HG03280 (cell line): ENCODE measurements around the gene LUZP2.
"Not testable (repeated sequence)": the region's sequence is repeated elsewhere in the genome, so short reads cannot be mapped to it uniquely, and the experiment has no call there.

ENCODE experiments used
- ATAC-seq: cut with Tn5 transposase; IDR thresholded peaks from one replicate; pipeline ENCODE4 v1.9.1; 2021; ENCODE audit warnings: mild to moderate bottlenecking, moderate library complexity; ENCODE audit not compliant: unreplicated experiment

LUZP2 gene

DNA sequence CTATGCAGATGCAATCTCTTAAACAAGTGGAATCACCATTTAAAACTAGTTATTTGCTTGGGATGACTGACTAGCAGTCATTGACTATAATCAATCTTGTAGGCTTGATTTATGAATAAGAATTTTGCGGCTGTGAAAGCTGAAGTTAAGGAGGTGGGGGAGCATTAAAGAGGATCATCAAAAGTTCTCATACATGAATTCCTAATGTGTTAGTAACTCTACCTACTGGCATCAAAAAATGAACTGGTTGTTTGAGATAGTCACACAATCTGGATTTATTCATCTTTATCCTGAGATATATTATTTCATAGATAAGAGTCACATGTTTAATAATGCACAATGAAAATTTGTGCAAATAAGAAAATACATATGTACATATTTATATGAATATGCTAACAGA lies 393.6 kb downstream of the LUZP2 start:
- no peak for ATAC-seq

- not testable (repeated sequence) for ATAC-seq
Observed at GRCh38 chr11:24891845-24892492, 395.1 kb downstream of the LUZP2 start.

DNA sequence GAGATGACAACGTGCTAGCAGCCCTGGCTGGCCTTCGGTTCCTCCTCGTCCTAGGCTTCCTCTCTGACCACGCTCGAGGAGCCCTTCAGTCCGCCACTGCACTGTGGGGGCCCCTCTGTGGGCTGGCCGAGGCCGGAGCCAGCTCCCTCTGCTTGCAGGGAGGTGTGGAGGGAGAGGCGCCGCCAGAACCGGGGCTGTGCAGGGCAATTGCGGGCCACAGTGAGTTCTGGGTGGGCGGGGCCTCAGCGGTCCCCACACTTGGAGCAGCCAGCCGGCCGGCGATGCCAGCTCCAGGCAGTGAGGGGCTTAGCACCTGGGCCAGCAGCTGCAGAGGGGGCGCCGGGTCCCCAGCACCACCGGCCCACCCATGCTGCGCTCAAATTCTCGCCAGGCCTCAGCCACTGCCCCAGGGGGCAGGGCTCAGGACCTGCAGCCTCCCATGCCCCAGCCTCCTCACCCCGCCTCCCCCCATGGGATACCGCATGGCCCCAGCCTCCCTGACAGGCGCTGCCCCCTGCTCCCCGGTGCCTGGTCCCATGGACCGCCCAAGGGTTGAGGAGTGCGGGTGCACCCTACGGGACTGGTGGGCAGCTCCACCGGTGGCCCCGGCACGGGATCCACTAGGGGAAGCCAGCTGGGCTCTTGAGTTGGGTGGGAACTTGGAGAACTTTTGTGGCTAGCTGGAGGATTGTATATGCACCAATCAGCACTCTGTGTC lies 399.4 kb downstream of the LUZP2 start:
- no peak for ATAC-seq

- ATAC-seq = peak; percentile 71
Observed at GRCh38 chr11:24900514-24900913, 403.7 kb downstream of the LUZP2 start.

DNA sequence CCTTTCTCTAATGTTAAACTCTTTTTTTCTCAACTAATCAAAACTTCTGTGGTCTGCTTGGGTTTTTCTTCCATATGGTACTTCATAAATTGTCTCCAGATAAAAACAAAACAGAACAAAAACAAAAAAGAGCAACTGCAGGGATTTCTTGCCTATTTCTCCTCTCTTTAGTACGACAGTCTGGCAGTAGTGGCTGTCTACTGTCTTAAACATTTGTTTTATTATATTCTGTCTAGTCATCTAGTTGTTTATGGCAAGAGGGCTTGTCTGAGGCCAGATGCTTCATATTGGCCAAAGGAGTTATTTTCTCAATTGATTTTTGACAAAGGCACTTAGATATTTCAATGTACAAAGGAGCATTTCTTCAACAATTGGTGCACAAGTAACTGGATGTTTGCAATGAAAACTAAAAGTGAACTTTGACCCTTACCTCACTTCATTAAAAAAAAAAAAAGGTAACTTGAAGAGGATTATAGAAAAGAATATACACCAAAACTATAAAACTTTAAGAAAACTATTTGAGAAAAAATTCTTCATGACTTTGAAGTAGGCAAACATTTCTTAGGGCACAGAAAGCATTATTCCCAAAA lies 404.2 kb downstream of the LUZP2 start:
- ATAC-seq = peak; percentile 7

- no peak for ATAC-seq
Observed at GRCh38 chr11:24903555-24903954, 406.7 kb downstream of the LUZP2 start.

DNA sequence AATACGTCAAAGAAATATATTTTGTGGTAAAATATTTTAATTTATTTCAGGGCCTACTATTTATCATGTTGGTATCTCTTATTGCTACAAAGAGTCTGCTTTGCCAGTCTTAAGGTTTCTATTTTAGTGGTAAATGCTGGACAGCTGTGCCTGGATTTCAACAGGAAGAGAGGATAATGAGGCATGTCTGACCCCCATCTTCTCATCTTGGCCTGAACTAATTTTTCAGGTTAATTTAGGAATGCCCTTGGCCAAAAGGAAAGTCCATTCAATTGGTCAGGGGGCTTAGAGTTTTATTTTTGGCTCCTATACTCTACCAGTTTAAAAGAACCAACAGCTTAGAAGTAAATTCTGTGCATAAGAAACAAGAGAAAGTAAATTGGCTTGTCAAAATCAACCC lies 428.2 kb downstream of the LUZP2 start:
- no peak for ATAC-seq

GRCh38 chr11:24932110-24933000 lies 435.5 kb downstream of the LUZP2 start:
- no peak for ATAC-seq

DNA sequence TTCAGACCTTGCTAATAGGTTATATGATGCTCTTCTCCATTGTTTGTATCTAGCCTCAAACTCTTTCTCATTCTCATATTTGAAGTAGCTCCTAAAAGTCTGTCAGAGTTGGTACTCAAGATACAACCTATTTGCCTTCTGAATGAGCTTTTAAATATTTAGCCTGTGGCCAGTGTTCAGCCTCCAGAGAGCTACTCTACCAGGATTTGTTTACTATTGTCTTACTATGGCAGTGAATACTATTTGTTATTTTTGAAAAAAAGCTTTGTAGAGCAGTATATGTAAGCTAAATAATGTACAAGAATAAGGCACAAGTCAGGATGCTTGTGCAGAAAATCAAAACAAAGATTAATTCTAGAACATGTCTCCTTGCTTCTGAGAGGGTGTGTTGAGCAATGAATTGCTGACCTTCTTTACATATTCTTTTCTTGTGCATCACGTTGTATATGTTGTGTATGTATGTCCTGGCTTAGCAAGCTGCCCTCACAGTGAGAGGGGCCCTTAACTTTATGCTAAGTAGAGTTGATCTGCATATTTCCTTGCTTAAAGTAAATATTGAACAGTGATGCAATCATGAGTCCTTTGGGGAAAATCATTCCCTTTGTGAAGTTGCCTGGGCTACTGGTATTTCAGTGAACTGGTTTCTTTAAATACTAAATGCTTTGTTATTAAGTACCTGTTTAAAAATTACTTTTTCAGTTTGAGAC lies 438.0 kb downstream of the LUZP2 start:
- ATAC-seq = no peak

- ATAC-seq = no peak
Observed at GRCh38 chr11:24944891-24945290, 448.0 kb downstream of the LUZP2 start.

- ATAC-seq = no peak
Observed at GRCh38 chr11:24949406-24949805, 452.6 kb downstream of the LUZP2 start.

DNA sequence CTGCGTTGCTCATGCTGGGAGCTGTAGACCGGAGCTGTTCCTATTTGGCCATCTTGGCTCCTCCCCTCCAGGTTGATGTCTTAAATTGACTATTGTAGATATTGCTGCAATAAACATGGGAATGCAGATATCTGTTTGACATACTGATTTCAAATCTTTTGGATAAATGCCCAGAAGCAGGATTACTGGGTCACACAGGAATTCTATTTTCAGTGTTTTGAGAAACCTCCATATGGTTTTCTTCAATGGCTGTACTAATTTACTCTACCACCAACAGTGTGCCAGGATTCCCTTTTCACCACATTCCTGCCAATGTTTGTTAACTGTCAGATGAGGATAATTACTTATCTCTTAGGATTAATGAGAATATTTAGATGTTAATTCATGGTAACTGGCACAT lies 467.0 kb downstream of the LUZP2 start:
- no peak for ATAC-seq

DNA sequence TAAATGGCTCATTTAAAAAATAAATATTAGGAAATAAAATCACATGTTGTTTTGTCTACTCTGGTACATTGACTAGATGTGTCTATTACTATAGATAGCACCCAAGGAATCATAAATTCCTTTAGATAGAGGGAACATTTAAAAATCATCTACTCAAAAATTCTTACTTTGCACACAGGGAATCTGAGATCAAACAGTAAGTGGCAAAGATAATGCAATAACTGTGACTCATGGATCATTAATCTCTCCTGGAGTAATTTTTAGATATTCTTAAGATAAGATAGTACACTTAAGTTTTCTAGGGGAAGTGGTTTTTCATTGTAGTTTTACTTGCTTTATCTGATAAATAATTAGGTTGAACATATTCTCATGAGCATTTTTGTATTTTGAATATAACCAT lies 468.9 kb downstream of the LUZP2 start:
- ATAC-seq = no peak

- ATAC-seq = not testable (repeated sequence)
Observed at GRCh38 chr11:24993903-24994302, 497.1 kb downstream of the LUZP2 start.

DNA sequence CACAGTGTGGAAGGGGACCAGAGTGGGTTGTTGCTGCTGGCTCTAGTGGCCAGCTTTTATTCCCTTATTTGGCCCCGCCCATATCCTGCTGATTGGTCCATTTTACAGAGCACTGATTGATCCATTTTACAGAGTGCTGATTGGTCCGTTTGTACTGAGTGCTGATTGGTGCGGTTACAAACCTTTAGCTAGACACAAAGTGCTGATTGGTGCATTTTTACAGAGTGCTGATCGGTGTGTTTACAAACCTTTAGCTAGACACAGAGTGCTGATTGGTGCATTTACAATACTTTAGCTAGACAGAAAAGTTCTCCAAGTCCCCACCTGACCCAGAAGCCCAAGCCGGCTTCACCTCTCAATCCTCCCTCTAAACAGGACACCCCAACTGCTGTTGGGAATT lies 503.1 kb downstream of the LUZP2 start:
- ATAC-seq = not testable (repeated sequence)

GRCh38 chr11:25037431-25037830 lies 540.6 kb downstream of the LUZP2 start:
- no peak for ATAC-seq

DNA sequence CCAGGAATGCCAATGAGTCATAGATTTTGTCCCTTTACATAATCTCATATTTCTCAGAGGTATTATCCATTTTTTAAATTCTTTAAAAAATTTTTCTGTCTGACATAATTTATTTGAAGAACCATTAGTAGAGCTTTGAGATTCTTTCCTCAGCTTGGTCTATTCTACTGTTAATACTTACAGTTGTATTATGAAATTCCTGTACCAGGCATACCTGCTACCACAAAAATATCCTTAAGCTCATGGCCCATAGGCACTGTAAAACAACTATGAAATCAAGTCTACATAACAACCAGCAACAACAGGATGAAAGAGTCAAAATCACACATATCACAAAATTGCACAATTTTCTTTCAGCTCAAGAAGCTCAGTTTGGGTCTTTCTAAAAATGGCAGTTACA lies 541.3 kb downstream of the LUZP2 start:
- ATAC-seq = no peak

GRCh38 chr11:25039165-25039564 lies 542.3 kb downstream of the LUZP2 start:
- ATAC-seq = no peak

DNA sequence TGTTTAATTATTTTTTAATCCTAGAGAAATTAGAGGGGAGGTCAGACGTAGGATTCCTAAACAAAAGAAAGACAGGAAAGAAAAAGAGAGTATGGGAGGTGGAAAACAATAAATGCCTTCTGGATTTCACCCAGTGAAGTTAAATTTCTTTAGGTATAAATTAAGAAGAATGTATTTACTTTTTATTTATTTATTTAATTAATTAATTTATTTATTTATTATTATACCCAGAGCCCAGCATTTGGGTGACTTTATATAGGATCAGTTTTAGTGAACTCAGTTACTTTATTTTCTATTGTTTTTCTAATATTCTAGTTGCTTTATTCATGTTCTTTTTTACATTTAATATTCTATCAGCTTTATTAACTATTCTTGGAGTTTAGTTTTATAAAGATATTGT lies 551.8 kb downstream of the LUZP2 start:
- ATAC-seq = no peak

- no peak for ATAC-seq
Observed at GRCh38 chr11:25052844-25053243, 556.0 kb downstream of the LUZP2 start.

GRCh38 chr11:25057861-25058260 lies 561.0 kb downstream of the LUZP2 start:
- no peak for ATAC-seq
